LHCN-M2 (cell line): ENCODE data around the gene AHI1. TPM values are rescaled to one million over a fixed set of nuclear protein-coding genes. Genes with fewer than 3 reads are reported as not detected.
A peak's percentile ranks its signal among the peaks of the same experiment; 100 is the strongest.
"Not testable (repeated sequence)": the region's sequence is repeated elsewhere in the genome, so short reads cannot be mapped to it uniquely, and the experiment has no call there.

Experiments
- DNase-seq: peaks from one replicate; pipeline ENCODE4 v3.0.0-alpha.2; 2012; ENCODE audit warnings: low read depth
- total RNA-seq: library from RNA; depleted of rRNA; stranded (reverse); fragments of >200 nt; gene quantifications from 2 replicates; pipeline ENCODE4 v1.2.3, GENCODE V29; 2014

Gene AHI1
- total RNA-seq, 1 experiment from 2014 or later, result 30.1 TPM

- DNase-seq, result peak; percentile 63
Observed at GRCh38 chr6:135506270-135506997, 8.9 kb upstream of the AHI1 start.

- DNase-seq, result no peak
Observed at GRCh38 chr6:135505648-135506047, 8.1 kb upstream of the AHI1 start.

- no peak for DNase-seq
Observed at GRCh38 chr6:135505222-135505621, 7.7 kb upstream of the AHI1 start.

DNA sequence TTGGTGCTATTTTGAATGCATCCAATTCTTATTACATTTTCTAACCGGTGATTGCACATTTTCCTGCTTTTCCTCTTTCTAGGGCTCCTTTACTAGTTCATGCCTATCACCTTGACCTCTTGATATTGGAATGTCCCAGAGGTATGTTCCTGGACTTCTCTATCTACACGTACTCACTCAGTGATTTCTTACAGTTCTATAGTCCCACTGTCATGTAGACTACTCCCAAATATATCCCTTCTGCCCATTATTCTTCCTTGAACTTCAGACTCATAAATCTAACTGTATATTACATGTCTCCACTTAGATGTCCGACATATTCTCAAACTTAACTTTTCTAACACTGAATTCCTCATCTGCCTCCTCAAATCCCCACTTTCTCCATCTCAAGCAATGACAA lies 7.2 kb upstream of the AHI1 start:
- DNase-seq, result no peak

GRCh38 chr6:135503703-135504475 lies 6.3 kb upstream of the AHI1 start:
- DNase-seq, result no peak

DNA sequence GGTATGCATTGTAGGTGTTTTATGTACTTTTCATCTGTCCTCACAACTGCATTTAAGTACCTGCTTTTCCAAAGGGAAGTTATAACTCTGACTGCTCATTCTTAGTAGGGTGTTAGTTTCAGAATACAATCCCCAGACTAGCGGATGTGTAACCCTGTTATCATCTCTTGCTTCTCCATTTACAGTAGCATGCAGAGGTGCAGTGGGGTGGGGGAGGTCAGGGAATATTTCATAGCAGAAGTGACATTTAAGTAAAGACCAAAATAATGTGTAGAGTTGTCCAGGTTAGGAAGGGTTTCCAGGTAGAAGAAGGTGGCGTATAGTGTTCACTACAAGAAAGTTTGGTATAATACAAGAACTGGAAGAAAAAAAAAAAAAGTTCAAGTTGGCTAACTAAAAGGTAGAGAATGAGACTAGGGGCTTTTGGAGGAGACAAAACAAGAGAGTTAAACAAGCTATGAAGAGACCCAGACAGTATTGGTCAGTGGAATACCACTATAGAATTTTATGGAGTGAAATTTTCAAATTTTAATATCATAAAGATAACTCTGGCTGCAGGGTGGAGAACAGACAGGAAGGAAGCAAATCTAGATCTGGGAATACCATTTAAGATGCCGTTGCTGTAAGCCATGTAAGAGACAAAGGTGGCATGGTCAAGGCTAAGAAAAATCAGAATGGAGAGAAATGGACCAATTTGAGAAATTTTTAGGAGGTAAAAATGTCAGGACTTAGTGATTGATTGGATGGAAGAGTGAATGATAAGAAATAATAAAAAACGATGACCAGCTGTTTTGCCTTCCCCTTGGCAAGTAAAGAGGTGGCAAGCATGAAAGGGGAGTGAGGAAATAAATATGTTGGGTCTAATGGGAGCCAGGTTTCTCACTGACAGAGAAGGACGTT lies 2.2 kb upstream of the AHI1 start:
- no peak for DNase-seq

DNA sequence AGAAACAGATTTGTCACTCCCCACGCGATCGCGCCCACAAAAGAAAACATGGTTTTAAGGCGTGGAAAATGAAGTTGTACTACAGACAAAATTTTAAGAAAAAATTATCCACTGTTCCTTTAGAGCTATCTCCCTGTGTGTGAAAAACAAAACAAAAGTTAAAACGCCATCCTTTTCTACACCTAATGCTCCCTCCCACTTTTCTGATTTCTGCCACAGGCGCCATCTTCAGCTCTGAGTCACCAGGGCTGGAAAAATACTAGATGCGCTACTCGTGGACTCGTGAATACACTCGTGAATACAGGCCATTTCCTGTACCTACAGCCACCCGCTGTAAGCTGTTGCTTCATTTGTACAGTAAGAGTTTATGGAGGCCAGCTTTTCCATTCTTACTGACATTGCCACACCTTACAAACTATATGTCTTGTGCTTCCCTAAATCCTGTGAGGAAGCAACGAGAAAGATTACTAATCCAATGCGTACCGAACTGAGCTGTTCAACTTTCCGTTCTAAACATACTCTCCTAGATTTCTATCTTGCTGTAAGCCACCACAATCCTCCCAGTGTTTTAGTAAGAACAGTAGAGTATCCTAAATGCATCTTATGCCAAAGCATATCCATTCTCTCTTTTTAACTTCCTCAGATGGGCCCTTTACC lies 773 bp upstream of the AHI1 start:
- peak; percentile 91 for DNase-seq

- no peak for DNase-seq
Observed at GRCh38 chr6:135496800-135497411, 634 bp downstream of the AHI1 start.

- peak; percentile 90 for DNase-seq
Observed at GRCh38 chr6:135493218-135493961, 4.2 kb downstream of the AHI1 start.

DNA sequence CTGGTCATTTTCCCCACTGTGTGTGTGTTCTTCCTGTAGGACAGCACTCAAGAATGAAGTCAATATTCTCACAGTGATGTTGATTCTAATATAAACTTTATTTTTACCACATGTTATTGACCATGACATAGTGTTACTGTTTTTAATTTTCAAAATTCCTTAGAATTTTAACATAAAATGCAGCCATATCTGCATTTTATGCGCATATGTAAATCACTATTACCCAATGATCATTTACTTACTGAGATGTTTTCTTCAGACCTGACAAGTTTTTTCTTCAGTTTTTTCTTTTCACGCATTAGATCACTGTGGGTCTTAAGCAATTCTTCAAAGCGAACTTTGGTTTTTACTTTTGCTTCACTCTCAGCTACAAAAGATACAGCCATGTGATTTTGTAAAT lies 7.2 kb downstream of the AHI1 start:
- DNase-seq, result no peak

GRCh38 chr6:135488023-135488422 lies 9.5 kb downstream of the AHI1 start:
- peak; percentile 79 for DNase-seq

DNA sequence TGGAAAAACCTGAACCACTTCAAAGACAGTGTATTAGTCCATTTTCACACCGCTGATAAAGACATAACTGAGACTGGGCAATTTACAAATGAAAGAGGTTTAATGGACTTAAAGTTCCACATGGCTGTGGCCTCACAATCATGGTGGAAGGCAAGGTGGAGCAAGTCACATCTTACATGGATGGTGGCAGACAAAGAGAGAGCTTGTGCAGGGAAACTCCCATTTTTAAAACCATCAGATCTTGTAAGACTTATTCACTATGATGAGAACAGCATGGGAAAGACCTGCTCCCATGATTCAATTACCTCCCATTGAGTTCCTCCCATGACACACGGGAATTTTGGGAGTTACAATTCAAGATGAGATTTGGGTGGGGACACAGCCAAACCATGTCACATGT lies 13.6 kb downstream of the AHI1 start:
- DNase-seq, result not testable (repeated sequence)

GRCh38 chr6:135481783-135482369 lies 15.7 kb downstream of the AHI1 start:
- DNase-seq, result no peak

- no peak for DNase-seq
Observed at GRCh38 chr6:135479601-135480000, 17.9 kb downstream of the AHI1 start.

DNA sequence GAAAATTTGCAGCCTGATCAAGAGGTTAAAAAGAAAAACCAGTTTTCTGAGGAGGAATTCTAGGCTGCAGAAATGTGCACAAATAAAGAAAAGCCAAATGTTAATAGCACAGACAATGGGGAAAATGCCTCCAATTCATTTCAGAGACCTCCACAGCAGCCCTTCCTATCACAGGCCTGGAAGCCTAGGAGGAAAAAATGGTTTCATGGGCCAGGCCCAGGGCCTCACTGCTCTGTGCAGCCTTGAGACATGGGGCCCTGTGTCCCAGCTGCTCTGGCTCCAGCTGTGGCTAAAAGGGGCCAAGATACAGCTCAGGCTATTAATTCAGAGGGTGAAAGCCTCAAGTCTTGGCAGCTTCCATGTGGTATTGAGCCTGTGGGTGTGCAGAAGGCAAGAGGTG lies 18.9 kb downstream of the AHI1 start:
- DNase-seq, result no peak

GRCh38 chr6:135475292-135475886 lies 22.2 kb downstream of the AHI1 start:
- DNase-seq, result peak; percentile 92

DNA sequence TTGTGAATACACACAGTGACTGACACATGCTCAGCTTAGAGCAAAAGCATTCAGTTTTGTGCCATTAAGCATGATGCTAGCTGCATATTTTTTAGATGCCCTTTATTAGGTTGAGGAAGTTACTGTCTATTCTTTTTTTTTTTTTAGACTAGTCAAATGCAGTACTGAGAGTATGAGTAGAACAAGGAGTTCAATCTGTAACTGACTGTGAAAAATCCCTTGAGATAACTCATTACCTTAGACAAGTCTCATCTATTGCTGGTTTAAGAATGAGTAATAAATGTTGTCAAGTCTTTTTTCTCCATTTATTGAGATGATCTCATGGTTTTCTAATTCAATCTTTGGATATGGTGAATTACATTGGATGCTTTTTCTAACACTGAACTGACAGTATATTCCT lies 23.2 kb downstream of the AHI1 start:
- no peak for DNase-seq

DNA sequence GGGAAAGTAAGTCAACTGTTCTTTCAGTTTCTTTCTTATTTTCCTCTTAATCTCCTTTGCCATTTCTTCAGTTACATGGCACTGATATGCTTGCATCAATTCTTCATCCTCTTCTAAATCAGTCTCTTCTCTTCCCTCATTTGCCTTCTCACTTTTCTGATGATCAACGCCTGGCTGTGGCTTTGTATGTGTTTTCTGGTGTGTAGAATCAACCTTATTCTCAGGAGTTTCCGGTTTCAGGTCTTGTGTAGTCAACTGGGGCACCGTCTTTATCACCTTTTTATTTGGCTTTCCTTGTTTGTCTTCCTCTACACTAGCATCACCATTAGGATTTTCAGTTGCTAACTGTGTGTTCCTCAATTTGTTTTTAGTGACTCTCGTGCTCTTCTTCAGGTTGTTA lies 31.6 kb downstream of the AHI1 start:
- DNase-seq, result no peak

- DNase-seq, result no peak
Observed at GRCh38 chr6:135465307-135465706, 32.2 kb downstream of the AHI1 start.

DNA sequence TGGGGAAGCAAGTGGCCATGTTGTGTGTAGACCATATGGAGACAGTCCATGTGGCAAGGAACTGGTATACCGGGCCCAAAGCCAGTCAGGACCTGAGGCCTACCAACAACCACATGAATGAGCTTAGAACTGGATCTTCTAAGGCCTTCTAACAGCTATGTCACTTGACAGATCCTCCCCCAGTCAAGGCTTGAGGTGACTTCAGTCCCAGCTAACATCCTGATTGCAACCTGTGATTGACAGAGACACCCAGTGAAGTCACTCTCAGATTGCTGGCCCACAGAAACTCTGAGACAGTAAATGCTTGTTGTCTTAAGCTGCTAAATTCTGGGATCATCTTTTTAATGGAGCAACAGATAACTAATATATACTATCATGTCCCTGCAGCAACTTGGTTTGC lies 32.9 kb downstream of the AHI1 start:
- no peak for DNase-seq
